ENCODE data around the gene PTGFRN.

- TF ChIP-seq GATA3 (IDR thresholded peaks at IDR 0.05; ENCODE audit: low read depth, low read length) (no peak), GATA2 (IDR thresholded peaks at IDR 0.05; ENCODE audit: low read depth, low read length) (no peak)
Observed at GRCh38 chr1:116948046-116948445, 38.3 kb downstream of the PTGFRN start.
